Activated T-helper 1 cell treated with anti-CD3 and anti-CD28 coated beads, Interleukin-2, amount 50 U/mL, for 16 hours (primary cell): ENCODE results near the gene RNASE7.
A peak's percentile ranks its signal among the peaks of the same experiment; 100 is the strongest.
"Not testable (repeated sequence)": the region's sequence is repeated elsewhere in the genome, so short reads cannot be mapped to it uniquely, and the experiment has no call there.

Experiments used
- DNase-seq, 2 donors: peaks; one replicate each; pipeline ENCODE4 v3.0.0-alpha.2; 2020; ENCODE audit warnings: low read depth in 1 of 2, low spot score in 1 of 2

Gene RNASE7, protein sequence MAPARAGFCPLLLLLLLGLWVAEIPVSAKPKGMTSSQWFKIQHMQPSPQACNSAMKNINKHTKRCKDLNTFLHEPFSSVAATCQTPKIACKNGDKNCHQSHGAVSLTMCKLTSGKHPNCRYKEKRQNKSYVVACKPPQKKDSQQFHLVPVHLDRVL

GRCh38 chr14:21041676-21042433, at the start of gene RNASE7:
RNASE7 (plus strand) TSS chr14:21042362; CDS start chr14:21042993, 631 bp downstream.
- no peak for DNase-seq

GRCh38 chr14:20996521-20996920, 45.6 kb upstream of the RNASE7 start:
- no peak for DNase-seq

- no peak for DNase-seq
Measured at GRCh38 chr14:20997115-20997514, 45.0 kb upstream of the RNASE7 start.

GRCh38 chr14:20997564-20997963, 44.6 kb upstream of the RNASE7 start:
- no peak for DNase-seq

GRCh38 chr14:20998139-20998538, 44.0 kb upstream of the RNASE7 start:
- no peak for DNase-seq

DNA sequence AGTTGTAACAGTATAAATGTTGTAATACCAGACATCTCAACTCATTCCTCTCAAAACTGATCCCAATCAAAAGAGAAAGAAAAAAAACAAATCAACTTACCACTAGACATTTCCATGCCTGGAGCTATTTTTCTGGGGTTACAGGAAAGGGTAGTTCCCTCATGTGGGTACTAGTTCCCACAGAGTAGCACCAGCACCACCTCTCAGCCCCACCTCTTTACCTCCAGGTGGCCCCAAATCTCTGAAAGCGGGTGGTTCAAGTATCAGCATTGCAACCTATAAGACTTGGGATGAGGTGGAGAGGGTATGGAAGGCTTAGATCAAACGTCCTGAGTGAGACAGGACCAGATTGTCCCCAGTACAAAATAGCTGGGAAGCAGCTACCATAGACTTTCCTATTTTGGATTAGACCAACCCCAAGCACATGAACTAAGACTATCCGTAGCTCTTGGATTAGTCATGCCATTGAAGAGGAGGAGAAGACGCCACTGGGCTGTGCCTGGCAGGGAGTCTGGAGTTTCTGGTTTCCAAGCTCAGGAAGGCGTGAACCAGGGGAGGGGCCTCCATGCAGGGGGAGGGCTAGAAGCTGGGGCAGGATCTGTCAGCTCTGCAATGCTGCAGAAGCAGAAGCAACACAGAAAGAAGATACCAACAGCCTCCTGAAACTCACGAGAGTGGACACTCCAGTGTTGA, 43.3 kb upstream of the RNASE7 start, which contains the start of gene SLC39A2:
TSS of gene SLC39A2 (plus strand) at position 620 of the 693 bp plus-strand sequence. CDS start 154 bp downstream, outside the sequence.
- no peak for DNase-seq

GRCh38 chr14:20999591-20999990, 42.6 kb upstream of the RNASE7 start:
- no peak for DNase-seq

- DNase-seq = no peak
Measured at GRCh38 chr14:21001218-21001617, 40.9 kb upstream of the RNASE7 start.

DNA sequence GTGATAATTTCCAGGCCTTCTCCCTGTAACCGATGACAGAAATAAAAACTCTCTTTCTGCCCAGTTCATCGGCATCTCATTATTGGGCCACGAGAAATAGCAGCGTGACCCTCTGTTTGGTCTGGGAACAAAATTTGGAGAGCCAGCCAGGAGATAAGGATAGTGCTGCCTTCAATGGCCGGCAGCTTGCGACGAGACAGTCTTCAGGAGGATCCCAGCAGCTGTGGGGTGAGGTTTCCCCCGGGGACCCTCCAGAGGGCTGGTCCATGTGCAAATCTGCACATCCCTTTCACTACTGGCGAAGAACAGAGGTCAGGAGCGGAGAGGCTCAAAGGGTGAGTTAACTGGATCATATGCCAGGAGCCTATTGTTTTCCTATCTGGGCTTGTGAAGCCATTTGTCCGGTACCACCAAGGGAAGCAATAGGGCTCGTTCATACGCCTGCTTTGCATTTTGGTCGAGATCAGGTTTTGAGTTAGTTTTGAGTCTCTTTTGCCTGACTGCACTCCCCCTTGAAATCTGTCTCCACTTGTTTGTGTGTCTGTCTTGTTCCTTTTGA, 38.3 kb upstream of the RNASE7 start:
- no peak for DNase-seq

- DNase-seq = not testable (repeated sequence)
Measured at GRCh38 chr14:21009721-21010120, 32.4 kb upstream of the RNASE7 start.

DNA sequence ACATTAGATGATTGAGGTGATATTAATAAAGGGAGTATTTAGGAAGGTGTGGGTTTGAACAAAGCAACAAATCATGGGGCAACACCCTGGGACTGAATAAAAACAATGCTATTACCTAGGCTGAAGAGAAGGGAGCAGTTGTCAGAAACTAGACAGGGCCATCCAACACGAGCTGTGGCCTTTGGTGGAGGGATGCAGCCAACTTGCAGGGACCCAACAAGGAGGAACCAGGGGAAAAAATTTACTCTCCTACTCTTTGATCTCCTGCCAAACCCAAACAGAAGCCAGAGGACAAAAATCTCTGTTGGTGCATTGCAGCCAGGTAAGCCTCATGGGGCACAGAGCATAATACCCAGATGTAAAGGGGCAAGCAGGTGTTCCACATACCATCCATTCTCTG, 31.0 kb upstream of the RNASE7 start:
- DNase-seq = no peak

GRCh38 chr14:21014761-21015190, 27.4 kb upstream of the RNASE7 start:
- peak; percentile 64 to 69 for DNase-seq

GRCh38 chr14:21015312-21015711, 26.9 kb upstream of the RNASE7 start:
- DNase-seq = no peak

DNA sequence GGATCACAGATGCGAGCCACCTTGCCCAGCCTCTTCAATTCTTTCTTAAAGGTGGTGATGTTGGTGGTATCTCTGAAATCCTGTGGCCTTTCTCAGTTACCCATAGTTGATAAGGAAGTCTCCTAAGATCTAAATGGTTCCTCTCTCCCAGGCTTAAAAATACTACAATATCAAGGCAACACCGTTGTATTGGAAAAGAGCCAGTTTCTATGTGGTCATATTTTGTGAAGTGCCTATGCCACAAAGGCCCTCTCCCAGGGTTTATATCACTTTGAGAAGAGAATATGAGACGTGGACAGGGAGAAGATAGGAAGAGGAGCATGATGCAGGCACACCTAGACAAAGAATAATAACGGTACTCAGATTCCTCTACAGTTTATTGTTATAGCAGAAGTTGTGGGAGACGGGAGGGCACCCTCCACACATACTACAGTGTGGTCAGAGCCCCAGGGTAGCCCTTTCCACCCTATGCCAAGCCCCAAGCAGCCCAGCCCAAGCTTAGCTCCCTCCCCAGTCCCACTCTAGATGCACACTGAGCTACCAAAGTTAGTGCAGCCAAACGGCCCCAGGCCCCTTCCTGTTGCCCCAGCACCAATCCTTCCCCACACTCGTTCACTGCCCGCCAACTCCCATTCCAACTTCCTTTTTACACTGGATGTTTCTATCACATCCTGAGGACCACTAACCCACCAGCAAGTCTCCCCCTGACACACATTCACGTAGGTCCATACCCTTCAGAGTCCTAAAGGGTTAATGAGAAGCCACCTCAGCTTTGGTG, 25.6 kb upstream of the RNASE7 start:
- DNase-seq = no peak

GRCh38 chr14:21017528-21018245, 24.5 kb upstream of the RNASE7 start:
- no peak for DNase-seq

DNA sequence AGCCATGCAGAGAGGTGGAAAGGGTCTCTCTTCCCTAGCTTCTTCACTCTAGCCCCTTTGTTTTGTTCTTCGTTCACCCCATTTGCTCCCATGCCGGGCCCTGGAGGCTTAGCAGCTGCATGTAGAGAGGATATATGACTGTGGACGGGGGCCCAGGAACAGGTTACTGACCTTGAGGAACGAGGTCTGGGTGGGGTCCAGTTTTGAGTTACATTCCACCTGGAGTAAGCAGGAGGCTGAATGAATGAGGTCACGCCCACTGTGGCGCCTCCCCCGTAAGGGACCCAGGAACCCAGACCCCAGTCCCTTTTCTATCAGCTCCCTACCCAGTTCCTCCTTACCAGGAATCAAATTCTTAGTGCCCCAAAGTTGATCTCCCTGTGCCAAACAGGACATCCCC, 23.9 kb upstream of the RNASE7 start:
- no peak for DNase-seq

DNA sequence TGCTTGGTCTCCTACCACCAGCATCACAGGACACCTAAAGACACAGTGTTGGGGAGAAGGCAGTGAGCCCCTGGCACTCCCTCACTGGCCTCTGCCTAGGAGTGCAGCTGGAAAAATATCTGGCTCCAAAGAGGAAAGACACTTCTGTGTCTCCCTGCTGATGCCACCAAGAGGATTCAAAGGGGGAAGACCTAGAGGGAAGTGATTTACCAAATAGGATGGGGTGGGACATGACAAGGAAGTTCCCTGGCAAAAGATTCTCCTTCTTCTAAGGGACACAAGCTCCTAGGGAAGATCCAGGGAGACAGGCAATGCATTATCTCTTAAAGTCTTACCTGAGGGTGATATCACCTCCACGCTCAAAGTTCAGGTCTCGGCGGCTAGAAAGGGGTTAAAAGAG, 23.4 kb upstream of the RNASE7 start:
- DNase-seq = no peak

- no peak for DNase-seq
Measured at GRCh38 chr14:21019366-21019765, 22.8 kb upstream of the RNASE7 start.

GRCh38 chr14:21020977-21021545, 21.1 kb upstream of the RNASE7 start:
- DNase-seq = no peak

GRCh38 chr14:21022686-21023085, 19.5 kb upstream of the RNASE7 start:
- DNase-seq = no peak
